H1 (cell line): ENCODE results near the gene ZNF618. TPM values are rescaled to one million over a fixed set of nuclear protein-coding genes. Genes with fewer than 3 reads are reported as not detected.

Source experiments
- CTCF ChIA-PET: fragments of 300-600 bp; sonication (Branson Sonifier 250); formaldehyde crosslinking; loops from one replicate; lab custom pipeline; 2021; ENCODE audit not compliant: partially characterized antibody; lab: Charles Lee
- POLR2A ChIA-PET: fragments of 300-600 bp; sonication (Branson Sonifier 250); formaldehyde crosslinking; loops from one replicate; lab custom pipeline; 2021; ENCODE audit warnings: inconsistent platforms; ENCODE audit not compliant: partially characterized antibody; lab: Charles Lee
- DNase-seq, 2 experiments: peaks; one replicate each; pipeline versions ENCODE4 v3.0.0 to v3.0.0-alpha.2; 2010 to 2022; ENCODE audit warnings: low spot score in 2 of 2, low read depth in 1 of 2, mixed read lengths in 1 of 2
- FAIRE-seq: peaks from 2 replicates; lab custom pipeline; 2011; peaks lifted over from hg19 to GRCh38; lab: Jason Lieb, UNC
- H2AFZ ChIP-seq: 2 replicates; pipeline ENCODE4 v1.8.1; 2012; ENCODE audit warnings: low read length, inconsistent platforms
- H2AK5ac ChIP-seq: 2 replicates; pipeline ENCODE4 v1.6.1; 2013; ENCODE audit warnings: low read depth, low read length
- H2BK120ac ChIP-seq: replicated peaks from 2 replicates; pipeline ENCODE3; 2013; ENCODE audit warnings: low read depth, low read length, inconsistent platforms
- H2BK12ac ChIP-seq: 2 replicates; pipeline ENCODE4 v1.6.1; 2013; ENCODE audit warnings: low read depth, low read length
- H2BK15ac ChIP-seq: 2 replicates; pipeline ENCODE4 v1.6.1; 2013; ENCODE audit warnings: low read length
- H2BK20ac ChIP-seq: 2 replicates; pipeline ENCODE4 v1.6.1; 2013; ENCODE audit warnings: low read length
- H2BK5ac ChIP-seq: 2 replicates; pipeline ENCODE4 v1.6.1; 2013; ENCODE audit warnings: low read depth, low read length
- H3K14ac ChIP-seq: 2 replicates; pipeline ENCODE4 v1.6.1; 2013; ENCODE audit warnings: inconsistent platforms; ENCODE audit not compliant: insufficient read length
- H3K18ac ChIP-seq: 2 replicates; pipeline ENCODE4 v1.6.1; 2013; ENCODE audit warnings: low read length; ENCODE audit errors: extremely low read depth
- H3K23ac ChIP-seq: 2 replicates; pipeline ENCODE4 v1.6.1; 2013; ENCODE audit warnings: inconsistent platforms; ENCODE audit not compliant: insufficient read length
- H3K23me2 ChIP-seq: 2 replicates; pipeline ENCODE4 v1.6.1; 2013; ENCODE audit warnings: low read depth, low read length
- H3K27ac ChIP-seq: 2 replicates; pipeline ENCODE4 v1.6.1; 2011; ENCODE audit warnings: low read depth, low read length, inconsistent platforms
- H3K27me3 ChIP-seq, 4 experiments: replicated peaks in 1 of 4; 1 replicate in 1 of 4; 2 replicates in 3 of 4; pipeline versions ENCODE4 v1.6.1 to v1.8.1; 2011 to 2013; ENCODE audit warnings: low read length in 3 of 4, mild to moderate bottlenecking in 3 of 4, inconsistent platforms in 2 of 4, mixed read lengths in 2 of 4, moderate library complexity in 1 of 4; ENCODE audit not compliant: control insufficient read depth in 3 of 4, insufficient read depth in 3 of 4; ENCODE audit errors: extremely low read depth in 1 of 4
- H3K36me3 ChIP-seq, 4 experiments: 2 replicates each; pipeline versions ENCODE4 v1.6.1 to v1.8.1; 2011 to 2013; ENCODE audit warnings: mild to moderate bottlenecking in 4 of 4, low read length in 3 of 4, moderate library complexity in 2 of 4, control low read depth in 1 of 4, inconsistent platforms in 1 of 4; ENCODE audit not compliant: insufficient read depth in 4 of 4, control insufficient read depth in 2 of 4
- H3K4ac ChIP-seq: replicated peaks from 2 replicates; pipeline ENCODE3; 2013; ENCODE audit warnings: low read length, low read depth, mixed read lengths, inconsistent platforms; ENCODE audit not compliant: insufficient read length
- H3K4me1 ChIP-seq, 4 experiments: replicated peaks in 1 of 4; 1 replicate in 1 of 4; 2 replicates in 3 of 4; pipeline versions ENCODE4 v1.6.1 to v1.8.1; 2011 to 2013; ENCODE audit warnings: low read length in 3 of 4, inconsistent platforms in 2 of 4, mixed read lengths in 1 of 4; ENCODE audit not compliant: insufficient read depth in 4 of 4, control insufficient read depth in 3 of 4
- H3K4me2 ChIP-seq, 2 experiments: 2 replicates each; pipeline versions ENCODE4 v1.6.1 to v1.8.1; 2011 to 2013; ENCODE audit warnings: low read depth in 2 of 2, low read length in 2 of 2, control low read depth in 1 of 2, inconsistent platforms in 1 of 2, mild to moderate bottlenecking in 1 of 2; ENCODE audit not compliant: insufficient read depth in 1 of 2
- H3K4me3 ChIP-seq, 4 experiments: fragments of 200-600, 300-600 bp in 1 of 4; sonication (generic), shearing (Covaris generic), sonication (Bioruptor Twin) in 1 of 4; 2 replicates each; pipeline versions ENCODE4 v1.5.1 to v1.8.1; 2011 to 2016; ENCODE audit warnings: low read length in 4 of 4, low read depth in 3 of 4, control low read depth in 2 of 4, inconsistent platforms in 2 of 4, mild to moderate bottlenecking in 2 of 4, mixed read lengths in 1 of 4, moderate library complexity in 1 of 4; ENCODE audit not compliant: insufficient read depth in 2 of 4; ENCODE audit errors: extremely low read depth in 1 of 4
- H3K56ac ChIP-seq: replicated peaks from 2 replicates; pipeline ENCODE3; 2013; ENCODE audit warnings: low read depth, mild to moderate bottlenecking, mixed read lengths, low read length, inconsistent platforms; ENCODE audit not compliant: insufficient read length
- H3K79me1 ChIP-seq: 2 replicates; pipeline ENCODE4 v1.6.1; 2013; ENCODE audit warnings: low read depth, low read length, control low read depth
- H3K79me2 ChIP-seq, 2 experiments: 2 replicates each; pipeline versions ENCODE4 v1.6.1 to v1.8.1; 2012 to 2013; ENCODE audit warnings: low read length in 2 of 2, mild to moderate bottlenecking in 2 of 2, inconsistent platforms in 1 of 2; ENCODE audit not compliant: insufficient read depth in 2 of 2, control insufficient read depth in 1 of 2
- H3K9ac ChIP-seq, 4 experiments: replicated peaks in 1 of 4; 1 replicate in 1 of 4; 2 replicates in 3 of 4; pipeline versions ENCODE4 v1.6.1 to v1.8.1; 2011 to 2013; ENCODE audit warnings: low read depth in 3 of 4, low read length in 3 of 4, control low read depth in 2 of 4, mild to moderate bottlenecking in 2 of 4, moderate library complexity in 2 of 4, inconsistent platforms in 1 of 4; ENCODE audit errors: extremely low read depth in 1 of 4
- H3K9me3 ChIP-seq, 2 experiments: 2 replicates each; pipeline versions ENCODE4 v1.6.1 to v1.8.1; 2012 to 2013; ENCODE audit warnings: mild to moderate bottlenecking in 2 of 2, moderate library complexity in 2 of 2, control low read depth in 1 of 2, inconsistent platforms in 1 of 2, low read depth in 1 of 2, low read length in 1 of 2, mixed read lengths in 1 of 2; ENCODE audit not compliant: insufficient read depth in 2 of 2
- H4K20me1 ChIP-seq, 2 experiments: replicated peaks in 1 of 2; 2 replicates each; pipeline versions ENCODE3 to v1.8.1; 2011 to 2013; ENCODE audit warnings: inconsistent platforms in 2 of 2, low read length in 2 of 2, mild to moderate bottlenecking in 1 of 2; ENCODE audit not compliant: insufficient read depth in 2 of 2, control insufficient read depth in 1 of 2
- H4K5ac ChIP-seq: 2 replicates; pipeline ENCODE4 v1.6.1; 2013; ENCODE audit warnings: low read length, low read depth, mixed read lengths, inconsistent platforms; ENCODE audit not compliant: insufficient read length
- H4K8ac ChIP-seq: 2 replicates; pipeline ENCODE4 v1.8.0; 2013; ENCODE audit warnings: mild to moderate bottlenecking, moderate library complexity, low read length, inconsistent platforms; ENCODE audit not compliant: insufficient read depth; ENCODE audit errors: extremely low read depth
- H4K91ac ChIP-seq: replicated peaks from 2 replicates; pipeline ENCODE3; 2013; ENCODE audit warnings: low read length, mixed read lengths, inconsistent platforms; ENCODE audit not compliant: insufficient read length
- CBX5 ChIP-seq: fragments of 300-800, 300-1000 bp; sonication (generic); IDR thresholded peaks from 2 replicates; pipeline ENCODE4 v1.7.1; 2016; ENCODE audit warnings: antibody characterized with exemption, low read length, low read depth
- EZH2 ChIP-seq: fragments of 200-600 bp; sonication (generic); IDR thresholded peaks from 2 replicates; pipeline ENCODE4 v1.7.1; 2012; ENCODE audit warnings: low read depth, mild to moderate bottlenecking, moderate library complexity, low read length, inconsistent platforms; ENCODE audit not compliant: severe bottlenecking
- HDAC2 ChIP-seq, 2 experiments: fragments of 300-600 bp in 1 of 2; sonication (generic) in 1 of 2; IDR thresholded peaks; 2 replicates each; pipeline ENCODE4 v1.6.1; 2011 to 2012; ENCODE audit warnings: low read depth in 2 of 2, low read length in 2 of 2, mild to moderate bottlenecking in 2 of 2, moderate library complexity in 2 of 2, borderline replicate concordance in 1 of 2, inconsistent platforms in 1 of 2
- TBP ChIP-seq: IDR thresholded peaks from 2 replicates; pipeline ENCODE4 v1.6.1; 2011; ENCODE audit warnings: low read depth, low read length, improper control_type of control experiment
- ZNF274 ChIP-seq: IDR thresholded peaks from 2 replicates; pipeline ENCODE4 v1.7.0; 2012; ENCODE audit warnings: low read length, borderline replicate concordance; ENCODE audit errors: extremely low read depth
- WGBS, 2 experiments: shearing (Covaris generic) in 1 of 2; methylation state at CpG; one replicate each; pipeline versions ENCODE4 v1.1.6 to v1.1.7; 2013 to 2015; ENCODE audit warnings: low lambda C conversion rate in 2 of 2, mixed read lengths in 2 of 2, inconsistent platforms in 1 of 2, low coverage in 1 of 2, missing lambda C conversion rate in 1 of 2; ENCODE audit not compliant: insufficient replicate concordance in 2 of 2, insufficient coverage in 1 of 2, insufficient read length in 1 of 2; ENCODE audit errors: extremely low coverage in 1 of 2, missing lambda C conversion rate in 1 of 2; 5-methylcytosine and 5-hydroxymethylcytosine counted together
- polyA plus RNA-seq, 7 experiments: library from polyadenylated mRNA; depleted of rRNA in 3 of 7; stranded (reverse) in 5 of 7; unstranded in 2 of 7; fragments of >200 nt in 5 of 7; fragments of 200-250 nt in 2 of 7; gene quantifications; 1 replicate in 5 of 7; 2 replicates in 1 of 7; 4 replicates in 1 of 7; pipeline versions ENCODE4 v1.2.1 to v1.2.3, GENCODE V29; 2011 to 2013; ENCODE audit warnings: missing spikeins in 2 of 7, mixed read lengths in 2 of 7
- total RNA-seq: library from RNA; stranded (reverse); fragmentation: NEBNext Ultra II Directional; extraction: Animal tissue kit (Norgen Biotek cat#: 25700); gene quantifications from 2 replicates; pipeline ENCODE4 v1.2.1, GENCODE V29; 2021
- TF ChIP-seq, protein P1 (sequence below): IDR thresholded peaks from 2 replicates; pipeline ENCODE4 v1.6.1; 2011; ENCODE audit warnings: low read length, improper control_type of control experiment
- TF ChIP-seq, protein P2 (sequence below), 3 experiments: IDR thresholded peaks; 1 replicate in 2 of 3; 2 replicates in 1 of 3; pipeline versions ENCODE4 v1.5.1 to v1.6.1; 2011; ENCODE audit warnings: low read length in 3 of 3, mild to moderate bottlenecking in 3 of 3, inconsistent platforms in 2 of 3, low read depth in 1 of 3, moderate library complexity in 1 of 3; ENCODE audit not compliant: insufficient read depth in 1 of 3; ENCODE audit errors: control extremely low read depth in 1 of 3

ZNF618 gene
- total and polyA plus RNA-seq, 2 of the 8 experiments (the other 6 are each of a cell fraction or from before 2014, with no cell fraction given), result 9.6 to 28.5 TPM

DNA sequence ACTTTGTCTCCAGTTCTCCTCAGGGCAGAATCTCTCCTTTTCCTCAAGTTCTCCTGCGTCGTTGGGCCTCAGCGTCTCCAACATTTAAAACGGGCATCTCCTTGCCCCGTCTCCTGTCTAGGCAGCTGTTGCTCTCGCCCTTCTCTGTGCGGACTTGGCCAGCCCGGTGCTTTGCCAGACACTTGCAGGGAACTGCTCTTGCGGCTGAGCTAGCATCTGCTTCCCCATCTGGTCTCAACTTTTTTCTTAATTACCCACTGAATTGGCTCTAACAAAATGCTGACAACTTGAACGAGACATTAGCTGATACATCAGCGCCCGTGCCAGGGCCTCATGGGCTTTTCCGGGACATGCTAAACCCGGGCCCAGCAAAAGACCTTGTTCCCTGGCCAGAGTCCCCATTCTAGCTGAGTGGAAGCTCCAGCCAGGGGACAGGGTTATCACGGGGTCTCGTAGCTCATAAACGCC, 25.1 kb downstream of the ZNF618 start:
- Histone ChIP-seq H3K4me2 (no peak overlapping the region), H3K79me1 (peaks cover 5% of the 10 kb centered on the region; the same call in 1 of the 2 replicates), H3K9ac (no peak overlapping the region), H3K23ac (no peak overlapping the region), H3K36me3 (no peaks in the 10 kb centered on the region), H3K27ac (no peak overlapping the region), H3K4me1 (peaks cover 0 to 2% (median 0%) of the 10 kb centered on the region in 4 experiments; a peak in 1 of 7 replicates), H2BK12ac (no peak overlapping the region), H3K27me3 (no peaks in the 10 kb centered on the region), H3K4ac (no peak overlapping the region), H2BK15ac (no peak overlapping the region), H2BK120ac (no peak overlapping the region), H4K5ac (no peak overlapping the region), H2AFZ (no peak overlapping the region), H3K9me3 (no peaks in the 10 kb centered on the region), H3K23me2 (no peaks in the 10 kb centered on the region), H2AK5ac (no peak overlapping the region), H4K91ac (no peak overlapping the region), H2BK5ac (no peak overlapping the region), H3K14ac (no peak overlapping the region), H4K8ac (no peak overlapping the region), H3K18ac (no peak overlapping the region), H4K20me1 (peaks cover 0 to 2% of the 10 kb centered on the region in 2 experiments), H3K79me2 (peaks cover 0 to 30% of the 10 kb centered on the region in 2 experiments; a peak in 2 of 4 replicates), H2BK20ac (no peak overlapping the region), H3K56ac (no peak overlapping the region), H3K4me3 (no peak overlapping the region)
- ChIA-PET CTCF (interaction anchor here (0.7 to 1.7 kb wide), 6 partner anchors 23 to 100 kb away, joined by 3 to 5 read pairs (median 3); no protein-coding TSS in a partner anchor), POLR2A (interaction anchor here (1.2 kb wide), 1 partner anchor 9 kb away, joined by 3 read pairs; no protein-coding TSS in a partner anchor)
- peak in 1 of 2 experiments; percentile 40 for DNase-seq
- FAIRE-seq, result no peak
- TF ChIP-seq, protein P1, sequence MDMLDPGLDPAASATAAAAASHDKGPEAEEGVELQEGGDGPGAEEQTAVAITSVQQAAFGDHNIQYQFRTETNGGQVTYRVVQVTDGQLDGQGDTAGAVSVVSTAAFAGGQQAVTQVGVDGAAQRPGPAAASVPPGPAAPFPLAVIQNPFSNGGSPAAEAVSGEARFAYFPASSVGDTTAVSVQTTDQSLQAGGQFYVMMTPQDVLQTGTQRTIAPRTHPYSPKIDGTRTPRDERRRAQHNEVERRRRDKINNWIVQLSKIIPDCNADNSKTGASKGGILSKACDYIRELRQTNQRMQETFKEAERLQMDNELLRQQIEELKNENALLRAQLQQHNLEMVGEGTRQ, result no peak
- TF ChIP-seq HDAC2 (IDR thresholded peaks at IDR 0.05; ENCODE audit: borderline replicate concordance in 1 of 2, low read depth in 2 of 2, low read length in 2 of 2), result no peak
- TF ChIP-seq ZNF274, result no peak
- TF ChIP-seq CBX5, result no peak
- no peak for TF ChIP-seq EZH2
- TF ChIP-seq TBP, result no peak
- TF ChIP-seq, protein P2, sequence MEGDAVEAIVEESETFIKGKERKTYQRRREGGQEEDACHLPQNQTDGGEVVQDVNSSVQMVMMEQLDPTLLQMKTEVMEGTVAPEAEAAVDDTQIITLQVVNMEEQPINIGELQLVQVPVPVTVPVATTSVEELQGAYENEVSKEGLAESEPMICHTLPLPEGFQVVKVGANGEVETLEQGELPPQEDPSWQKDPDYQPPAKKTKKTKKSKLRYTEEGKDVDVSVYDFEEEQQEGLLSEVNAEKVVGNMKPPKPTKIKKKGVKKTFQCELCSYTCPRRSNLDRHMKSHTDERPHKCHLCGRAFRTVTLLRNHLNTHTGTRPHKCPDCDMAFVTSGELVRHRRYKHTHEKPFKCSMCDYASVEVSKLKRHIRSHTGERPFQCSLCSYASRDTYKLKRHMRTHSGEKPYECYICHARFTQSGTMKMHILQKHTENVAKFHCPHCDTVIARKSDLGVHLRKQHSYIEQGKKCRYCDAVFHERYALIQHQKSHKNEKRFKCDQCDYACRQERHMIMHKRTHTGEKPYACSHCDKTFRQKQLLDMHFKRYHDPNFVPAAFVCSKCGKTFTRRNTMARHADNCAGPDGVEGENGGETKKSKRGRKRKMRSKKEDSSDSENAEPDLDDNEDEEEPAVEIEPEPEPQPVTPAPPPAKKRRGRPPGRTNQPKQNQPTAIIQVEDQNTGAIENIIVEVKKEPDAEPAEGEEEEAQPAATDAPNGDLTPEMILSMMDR (IDR thresholded peaks at IDR 0.05; ENCODE audit: control extremely low read depth in 1 of 3, insufficient read depth in 1 of 3, low read depth in 1 of 3, low read length in 3 of 3), result no peak
- WGBS, 2 experiments, result 89% methylated on average over 17 of the region's 17 CpGs; no CpG with 5 or more reads in 1 of the 2 experiments
